CD4-positive, alpha-beta T cell treated with Interleukin-4 for 1 hour (primary cell): ENCODE data around the gene ITGBL1.
"Not testable (repeated sequence)": the region's sequence is repeated elsewhere in the genome, so short reads cannot be mapped to it uniquely, and the experiment has no call there.

Experiments
- DNase-seq, 2 donors: peaks; one replicate each; pipeline ENCODE4 v3.0.0-alpha.2; 2020 to 2022

Gene ITGBL1

DNA sequence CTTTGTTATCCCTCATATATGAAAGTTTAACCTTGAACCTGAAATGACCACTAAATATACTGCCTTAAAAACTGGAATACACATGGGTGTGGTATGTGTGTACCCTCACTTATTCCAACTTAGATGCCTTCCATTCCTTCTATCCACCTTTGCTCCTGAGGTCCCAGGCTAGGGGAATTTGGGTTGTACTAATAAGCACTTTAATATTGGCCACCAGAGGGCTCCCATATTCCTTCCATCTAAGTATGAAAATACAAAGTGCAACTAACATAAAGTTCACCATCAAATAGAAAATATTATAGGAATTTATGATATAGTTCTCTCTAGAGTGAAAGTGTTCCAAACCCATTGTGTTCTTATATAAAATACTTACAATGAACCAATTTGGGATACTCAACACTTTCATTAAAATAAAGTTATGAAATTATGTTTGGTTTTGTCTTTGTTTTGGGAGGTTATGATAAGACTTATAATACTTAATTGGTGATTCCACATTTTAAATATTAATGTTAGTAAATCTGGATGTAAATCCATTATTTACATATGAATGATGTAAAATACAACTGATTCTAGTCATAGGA lies 62.3 kb downstream of the ITGBL1 start:
- peak in 1 of 2 donors; percentile 54 for DNase-seq

DNA sequence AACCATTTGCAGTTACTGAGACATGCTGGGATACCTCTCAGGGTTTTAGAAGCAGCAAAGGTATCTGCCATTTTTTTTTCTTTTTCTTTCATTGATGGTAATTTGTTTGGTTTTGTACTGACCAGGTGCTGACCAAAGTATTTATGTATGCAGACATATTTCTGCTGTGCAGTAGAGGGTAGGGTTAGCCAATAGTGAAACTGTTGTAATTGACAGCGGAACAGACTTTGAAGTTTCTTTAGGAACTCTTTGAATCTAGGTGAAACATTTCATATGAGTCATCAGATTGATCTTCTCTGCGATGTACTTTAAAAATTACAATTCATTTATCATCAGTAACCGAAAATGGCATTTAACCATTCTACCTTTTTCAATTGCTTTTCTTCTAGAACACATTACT lies 63.0 kb downstream of the ITGBL1 start:
- DNase-seq: no peak

DNA sequence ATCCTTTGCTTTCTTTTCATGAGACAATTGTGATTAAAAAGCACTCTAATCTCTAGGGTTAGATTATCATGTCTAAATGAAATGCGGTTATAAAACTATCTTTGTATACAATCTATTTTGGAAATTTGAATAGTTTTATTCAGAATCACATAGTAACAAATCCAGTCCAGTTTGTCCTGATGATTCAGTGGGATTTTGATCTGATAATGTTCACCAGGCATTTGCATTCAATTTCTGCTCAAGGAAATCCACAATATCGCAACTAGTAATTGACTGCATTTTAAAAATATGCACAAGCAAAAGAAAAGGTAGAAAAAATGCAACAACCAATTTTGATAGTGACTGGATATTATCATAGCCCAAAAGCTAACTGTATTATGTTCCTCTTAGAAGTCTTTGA lies 63.8 kb downstream of the ITGBL1 start:
- no peak for DNase-seq

DNA sequence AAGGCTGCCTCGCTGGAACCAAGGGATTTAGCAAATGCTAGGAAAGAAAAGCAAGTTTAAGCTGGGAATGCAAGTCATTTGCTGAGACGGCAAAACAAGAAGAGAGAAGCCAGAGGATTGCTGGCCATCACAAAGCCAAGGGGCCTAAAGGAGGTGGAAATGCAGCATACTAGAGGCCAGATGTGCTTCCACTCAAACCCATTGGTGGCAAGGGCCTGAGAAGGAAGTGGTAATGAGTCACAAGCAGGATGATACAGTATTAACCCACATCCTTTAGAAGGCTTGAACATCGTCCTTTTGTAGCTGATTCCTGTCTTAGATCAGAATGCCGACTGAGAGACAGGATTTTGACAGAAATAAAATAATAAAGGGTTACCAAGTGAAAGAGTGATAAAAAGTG lies 68.2 kb downstream of the ITGBL1 start:
- DNase-seq: peak; percentile 11 to 56

DNA sequence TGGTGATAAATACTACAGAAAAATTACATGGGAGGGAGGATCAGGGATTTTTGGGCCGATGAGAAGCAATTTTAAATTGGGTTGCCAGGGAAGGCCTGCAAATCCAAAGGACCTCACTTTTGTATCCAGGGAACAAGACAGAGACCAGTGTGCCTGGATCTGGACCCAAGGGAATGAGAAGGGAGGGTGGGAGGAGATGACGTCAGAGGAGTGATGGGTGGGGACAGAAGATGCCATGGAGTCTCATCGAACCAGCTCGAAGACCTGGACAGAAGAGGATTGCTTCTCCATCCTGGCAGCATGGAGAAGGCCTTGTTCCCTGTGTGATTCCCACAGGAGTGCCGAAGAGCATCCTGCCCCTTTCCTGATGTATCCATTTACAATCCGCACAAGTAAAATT lies 68.9 kb downstream of the ITGBL1 start:
- DNase-seq: no peak

DNA sequence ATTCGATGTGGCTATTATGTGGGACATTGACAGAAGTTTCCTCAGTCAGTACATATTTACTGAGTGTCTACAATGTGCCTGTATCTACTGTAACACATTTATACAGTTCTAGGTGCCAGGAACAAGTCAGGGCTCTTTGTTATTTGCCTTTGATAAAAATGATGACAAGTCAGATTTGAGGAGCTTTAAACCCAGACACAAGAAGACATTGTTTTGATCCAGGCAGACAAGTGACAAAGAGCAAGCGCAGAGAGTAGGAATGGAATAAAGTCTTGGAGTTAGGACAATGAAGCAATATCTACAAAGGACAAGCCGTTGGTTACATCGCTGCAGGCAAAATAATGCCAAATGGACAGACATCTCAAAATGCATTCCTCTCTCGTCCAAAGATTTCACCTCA lies 70.1 kb downstream of the ITGBL1 start:
- DNase-seq: no peak

DNA sequence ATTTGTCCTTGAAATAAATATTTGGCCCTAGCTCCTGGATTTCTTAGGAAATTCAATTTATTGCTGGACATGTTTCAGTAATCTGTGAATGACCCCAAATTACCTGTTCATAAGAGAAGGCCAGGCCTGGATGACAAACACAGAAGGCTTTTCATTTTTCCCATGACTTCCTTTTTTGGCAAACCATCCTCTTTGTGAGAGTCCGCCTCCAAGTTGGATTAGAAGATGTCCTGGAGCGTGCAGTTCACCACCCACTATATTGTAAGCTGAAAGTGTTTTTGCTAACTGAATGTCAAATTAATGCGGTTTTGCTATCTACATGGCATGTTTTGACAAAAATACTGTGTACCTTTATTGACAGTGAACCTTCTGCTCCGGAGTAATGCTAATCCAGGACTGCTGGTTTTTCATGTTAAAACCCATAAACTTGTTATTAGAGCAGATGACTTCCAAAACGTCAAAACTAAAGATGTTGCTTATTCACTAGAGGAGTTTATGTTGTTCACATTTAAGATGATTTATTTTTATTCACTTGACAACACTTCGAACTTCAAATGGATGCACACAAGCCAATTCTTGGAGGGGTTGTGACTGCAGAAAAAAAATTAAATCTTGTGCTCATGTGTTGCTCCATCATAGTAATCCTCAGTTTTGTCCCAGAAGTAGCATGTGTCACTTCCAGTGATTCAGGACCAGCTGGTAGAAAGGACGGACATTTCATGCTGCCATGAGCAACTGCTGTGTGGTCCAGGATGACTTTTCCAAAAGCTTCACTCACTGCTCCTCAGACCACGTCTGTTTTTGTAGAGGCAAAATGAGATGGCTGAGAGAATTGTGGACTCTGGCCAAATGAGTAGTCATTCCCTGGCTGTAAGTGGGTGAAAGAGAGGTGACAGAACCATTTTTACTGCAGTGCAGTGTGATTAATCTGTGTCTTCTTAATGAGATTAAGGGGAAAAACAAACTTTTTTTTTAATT lies 71.0 kb downstream of the ITGBL1 start:
- no peak for DNase-seq

DNA sequence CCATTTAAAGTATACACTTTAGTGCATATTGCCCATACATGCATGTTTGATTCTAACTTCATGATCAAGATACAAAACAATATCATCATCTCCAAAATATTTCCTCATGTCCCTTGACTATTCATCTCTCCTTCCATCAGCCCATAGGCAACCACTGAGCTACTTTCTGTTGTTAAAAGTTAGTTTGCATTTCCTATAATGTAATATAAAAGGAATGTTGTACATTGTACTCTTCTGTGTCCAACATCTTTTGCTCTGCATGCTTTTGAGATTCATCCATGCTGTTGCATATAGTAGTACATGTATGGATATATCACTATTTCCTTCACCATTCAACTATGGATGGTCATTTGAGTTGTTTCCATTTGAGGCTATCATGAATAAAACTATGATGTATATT lies 74.7 kb downstream of the ITGBL1 start:
- no peak for DNase-seq

DNA sequence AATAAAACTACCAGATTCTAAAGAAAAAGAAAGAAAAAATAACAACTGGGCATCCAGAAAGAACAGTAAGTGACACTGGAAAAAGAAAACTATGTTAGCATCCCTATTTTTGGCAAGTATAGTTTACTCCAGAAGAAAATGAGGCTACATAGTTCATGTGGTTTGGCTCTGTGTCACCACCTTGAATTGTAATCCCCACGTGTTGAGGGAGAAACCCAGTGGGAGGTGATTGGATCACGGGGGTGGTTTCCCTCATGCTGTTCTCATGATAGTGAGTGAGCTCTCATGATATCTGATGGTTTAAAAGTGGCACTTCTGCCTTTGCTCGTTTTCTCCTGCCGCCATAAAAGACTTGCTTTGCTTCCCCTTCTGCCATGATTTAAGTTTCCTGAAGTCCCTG lies 76.9 kb downstream of the ITGBL1 start:
- no peak for DNase-seq

DNA sequence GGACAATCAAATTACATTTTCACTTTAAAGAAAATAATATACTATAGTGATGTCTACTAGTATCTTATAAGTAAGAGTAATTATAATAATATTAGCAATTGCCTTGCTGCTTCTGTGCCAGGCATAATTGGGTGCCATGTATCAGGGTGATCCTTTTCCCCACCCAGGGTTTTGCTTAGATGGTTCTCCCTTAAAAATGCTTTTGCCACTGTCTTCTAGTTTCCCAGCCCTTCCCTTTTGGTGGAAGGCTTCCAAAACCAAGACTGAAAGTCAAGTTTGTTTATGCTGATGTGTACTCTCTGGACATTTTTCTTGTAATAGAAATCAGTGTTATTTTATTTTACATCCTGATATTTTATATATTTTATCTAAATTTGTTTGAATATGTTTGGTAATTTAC lies 77.8 kb downstream of the ITGBL1 start:
- DNase-seq: no peak

DNA sequence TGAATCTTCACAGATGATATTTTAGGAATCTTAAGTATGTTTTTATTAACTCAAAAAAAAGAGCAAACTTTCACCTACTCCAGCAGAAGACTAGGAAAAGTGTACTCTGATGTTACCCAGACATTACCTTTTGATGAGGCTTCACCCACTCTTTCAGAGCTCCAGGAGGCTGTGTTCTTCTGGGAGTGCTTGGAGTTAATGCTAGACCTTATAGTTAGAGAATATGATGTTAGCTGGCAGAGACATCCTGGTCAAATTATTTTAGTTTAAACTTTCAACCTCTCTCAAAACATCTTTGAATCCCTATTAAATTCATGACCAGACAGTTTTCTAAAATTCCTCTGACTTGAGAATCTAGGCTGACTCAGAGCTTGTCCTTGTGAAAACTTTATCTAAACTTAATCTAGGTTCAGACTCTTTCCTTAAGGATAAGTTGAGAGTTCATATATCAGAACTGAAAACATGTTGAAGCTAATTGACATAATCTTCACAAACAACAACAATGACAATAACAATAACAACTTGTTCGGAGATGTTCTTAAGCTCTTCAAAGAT lies 82.8 kb downstream of the ITGBL1 start:
- no peak for DNase-seq

DNA sequence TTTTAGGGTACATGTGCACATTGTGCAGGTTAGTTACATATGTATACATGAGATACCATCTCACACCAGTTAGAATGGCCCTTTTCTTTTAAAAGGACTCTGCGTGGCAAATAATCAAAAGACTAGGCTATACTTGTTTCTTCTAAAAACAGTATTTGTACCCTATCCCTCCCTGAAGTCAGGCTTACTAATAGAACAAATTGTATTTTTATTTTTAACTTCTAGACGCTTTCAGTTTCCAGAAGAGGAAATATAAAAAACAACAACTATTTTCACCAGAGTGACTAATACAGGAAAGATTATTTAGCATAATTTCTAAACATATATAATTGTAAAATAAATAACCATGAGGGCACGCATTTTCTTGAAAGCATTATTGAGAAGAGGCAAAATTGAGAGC lies 83.6 kb downstream of the ITGBL1 start:
- DNase-seq: no peak

DNA sequence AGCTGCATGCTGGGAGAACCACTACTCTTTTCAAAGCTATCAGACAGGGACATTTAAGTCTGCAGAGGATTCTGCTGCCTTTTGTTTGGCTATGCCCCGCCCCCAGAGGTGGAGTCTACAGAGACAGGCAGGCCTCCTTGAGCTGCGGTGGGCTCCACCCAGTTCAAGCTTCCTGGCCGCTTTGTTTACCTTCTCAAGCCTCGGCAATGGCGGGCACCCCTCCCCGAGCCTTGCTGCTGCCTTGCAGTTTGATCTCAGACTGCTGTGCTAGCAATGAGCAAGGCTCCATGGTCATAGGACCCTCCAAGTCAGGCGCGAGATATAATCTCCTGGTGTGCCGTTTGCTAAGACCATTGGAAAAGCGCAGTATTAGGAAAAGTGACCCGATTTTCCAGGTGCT lies 92.1 kb downstream of the ITGBL1 start:
- DNase-seq: not testable (repeated sequence)

DNA sequence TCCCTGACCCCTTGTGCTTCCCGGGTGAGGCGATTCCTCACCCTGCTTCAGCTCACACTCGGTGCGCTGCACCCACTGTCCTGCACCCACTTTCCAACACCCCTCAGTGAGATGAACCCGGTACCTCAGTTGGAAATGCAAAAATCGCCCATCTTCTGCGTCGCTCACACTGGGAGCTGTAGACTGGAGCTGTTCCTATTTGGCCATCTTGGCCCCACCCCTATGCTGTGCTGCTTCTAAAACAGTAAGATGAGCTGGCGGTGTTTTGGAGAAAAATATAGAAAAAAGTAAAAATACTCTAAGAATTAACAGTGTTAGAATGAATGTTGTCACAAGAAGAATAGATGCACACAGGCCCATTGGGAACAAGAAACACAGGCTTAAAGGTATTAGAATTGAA lies 92.5 kb downstream of the ITGBL1 start:
- DNase-seq: no peak

DNA sequence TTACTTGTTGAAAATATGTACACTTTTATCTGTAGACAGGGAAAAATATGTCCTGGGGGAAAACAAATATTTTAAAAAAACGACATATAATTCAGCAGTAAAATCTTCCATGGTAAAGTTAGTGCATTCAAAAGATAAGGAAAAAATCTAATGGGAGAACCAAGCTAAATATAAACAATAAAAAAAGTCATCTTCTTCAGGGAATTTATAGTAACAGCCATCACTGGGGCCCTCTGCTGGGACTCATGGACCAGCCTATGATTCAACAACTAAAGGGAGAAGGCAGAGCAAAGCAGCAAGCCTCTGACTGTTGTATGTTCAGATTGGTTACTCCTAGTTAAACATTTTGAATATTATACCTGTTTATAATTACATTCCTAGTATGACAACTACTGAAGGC lies 93.0 kb downstream of the ITGBL1 start:
- no peak for DNase-seq

DNA sequence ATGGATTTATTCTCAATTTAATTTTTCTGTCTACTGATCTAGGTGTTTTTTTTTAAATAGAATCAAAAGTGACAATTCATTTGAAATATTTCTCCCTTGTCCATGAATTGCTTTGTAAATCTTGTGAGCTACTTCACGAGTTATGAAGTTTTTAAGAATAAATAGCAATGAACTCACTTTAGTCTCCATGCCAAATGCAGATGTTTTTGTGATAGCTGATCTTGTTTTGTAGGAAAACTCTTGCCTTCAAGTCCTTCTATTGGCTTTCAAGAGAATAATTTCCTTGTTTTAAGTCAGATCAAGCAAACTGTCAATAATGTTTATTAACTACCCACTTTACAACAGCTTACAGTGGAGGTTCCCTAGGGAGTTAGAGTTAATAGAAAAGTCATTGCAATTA lies 99.8 kb downstream of the ITGBL1 start:
- DNase-seq: no peak

DNA sequence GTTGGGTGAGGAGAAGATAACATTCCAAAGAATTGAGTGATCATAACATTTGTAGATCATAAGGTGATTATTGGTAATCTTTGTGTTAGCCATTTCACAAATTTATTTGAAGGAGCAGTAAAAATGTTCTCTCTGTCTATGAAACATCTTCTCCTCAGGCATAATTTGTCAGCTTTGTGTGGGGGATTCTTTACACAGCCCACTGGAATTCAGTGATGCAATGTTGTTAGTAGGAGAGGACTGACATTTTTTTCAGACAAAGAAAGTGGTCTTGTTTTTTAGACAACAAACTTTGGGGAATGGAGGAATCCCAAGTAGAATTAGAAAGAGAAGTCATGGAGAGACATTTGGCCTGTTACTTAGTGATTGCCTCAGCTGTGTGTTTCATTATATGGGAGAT lies 100.3 kb downstream of the ITGBL1 start:
- DNase-seq: no peak

DNA sequence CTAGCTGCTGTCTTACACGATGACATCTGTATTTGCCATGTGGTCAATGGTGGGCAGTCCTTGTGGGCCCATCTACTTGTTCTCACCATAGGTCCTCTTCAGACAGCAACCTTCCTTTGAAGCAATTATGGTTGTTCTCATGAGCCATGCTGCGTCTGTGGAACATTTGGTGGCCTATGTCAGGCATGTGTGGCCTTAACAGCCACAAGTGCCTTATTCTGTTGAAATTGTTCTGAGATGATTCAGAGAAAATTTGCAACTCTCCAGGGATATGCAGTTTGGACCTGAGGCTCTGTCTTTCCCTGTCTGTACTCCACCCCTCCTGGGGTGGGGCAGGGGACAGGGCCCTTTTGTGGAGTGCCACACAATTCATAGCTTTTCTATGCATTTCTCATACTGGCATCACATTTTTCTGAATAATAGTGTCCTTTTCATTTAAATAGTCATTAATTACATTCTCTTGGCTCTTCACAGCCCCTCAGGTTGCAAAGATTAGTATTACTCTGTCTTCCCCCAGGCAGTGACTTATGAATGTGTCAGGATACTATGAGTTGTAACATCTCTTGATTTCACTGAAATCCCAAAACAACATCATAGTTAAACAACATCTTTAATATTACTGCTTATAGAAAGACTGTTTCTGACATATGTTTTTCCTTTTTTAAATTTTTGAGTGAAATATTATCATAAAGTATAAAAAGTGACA lies 102.1 kb downstream of the ITGBL1 start:
- no peak for DNase-seq

DNA sequence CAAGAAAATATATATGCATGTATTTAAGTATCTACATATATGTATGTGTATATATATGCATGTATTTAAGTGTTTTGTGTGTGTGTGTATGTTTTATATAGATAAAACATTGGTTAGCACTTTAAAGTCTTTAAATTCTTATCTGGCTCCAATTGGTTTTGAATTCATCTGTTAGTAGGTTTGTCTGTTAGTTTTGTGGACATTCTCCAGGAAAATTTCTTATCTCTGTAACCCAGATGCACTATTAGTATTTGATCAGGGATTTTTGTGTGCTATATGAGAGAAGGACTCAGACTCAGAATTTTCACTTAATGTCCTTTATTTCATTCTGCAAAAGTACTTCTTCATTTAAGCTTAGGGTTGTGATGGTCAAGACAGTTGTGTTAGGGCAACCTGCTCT lies 103.1 kb downstream of the ITGBL1 start:
- DNase-seq: no peak

DNA sequence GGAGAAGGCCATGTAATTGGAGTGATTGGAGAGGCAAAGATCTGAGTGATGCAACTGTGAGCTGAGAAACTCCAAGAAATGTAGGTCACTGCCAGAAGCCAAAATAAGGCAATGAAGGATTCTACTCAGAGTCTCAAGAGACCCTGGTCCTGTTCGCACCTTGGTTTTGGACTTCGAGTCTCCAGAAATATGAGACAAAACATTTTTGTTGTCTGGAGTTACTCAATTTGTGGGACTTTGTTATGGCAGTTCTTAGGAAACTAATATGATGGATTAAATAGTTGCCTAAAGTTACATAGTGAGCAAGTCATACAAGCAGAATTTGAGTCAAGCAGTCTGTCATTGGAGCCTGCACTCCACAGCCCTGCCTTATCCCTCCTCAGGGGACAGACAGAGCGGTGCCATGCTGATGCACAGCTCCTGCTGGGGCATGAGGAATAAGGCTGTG lies 104.2 kb downstream of the ITGBL1 start:
- DNase-seq: no peak

DNA sequence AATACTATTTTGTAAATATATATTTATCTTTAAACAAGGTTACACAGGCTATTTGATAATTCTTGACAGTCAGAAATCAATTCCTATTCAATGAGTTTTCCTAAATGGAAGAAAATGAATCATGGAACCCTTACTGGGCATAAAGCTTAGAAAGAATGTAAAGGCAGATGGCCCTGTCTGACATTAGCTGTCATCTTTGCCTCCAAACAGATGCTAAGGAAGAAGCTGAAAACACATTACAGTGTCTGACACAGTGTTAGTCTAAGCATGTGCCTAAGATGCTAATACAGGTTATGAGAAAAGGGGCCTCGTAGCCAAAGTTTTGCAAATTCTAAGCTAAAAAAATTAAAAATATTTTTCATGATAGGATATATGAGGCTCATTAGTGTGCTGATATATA lies 112.8 kb downstream of the ITGBL1 start:
- DNase-seq: no peak

DNA sequence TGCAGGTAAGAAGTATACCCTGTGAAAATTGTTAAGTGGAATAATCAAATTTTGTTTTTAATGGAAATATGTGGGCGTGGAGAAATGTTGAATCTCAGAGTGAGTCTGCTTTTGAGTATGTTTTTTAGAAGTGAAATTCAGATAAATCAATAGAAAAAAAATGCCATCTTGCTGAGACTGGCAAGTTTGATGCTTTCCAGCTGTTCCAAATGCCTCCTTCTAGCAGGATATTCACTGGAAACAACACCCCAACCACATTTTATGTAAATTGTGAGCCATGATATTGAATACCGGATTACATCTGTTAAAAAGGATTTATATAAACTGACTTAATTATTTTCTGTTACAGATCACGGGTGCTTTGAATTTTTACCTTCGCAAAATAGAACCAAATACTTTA lies 115.4 kb downstream of the ITGBL1 start:
- no peak for DNase-seq

DNA sequence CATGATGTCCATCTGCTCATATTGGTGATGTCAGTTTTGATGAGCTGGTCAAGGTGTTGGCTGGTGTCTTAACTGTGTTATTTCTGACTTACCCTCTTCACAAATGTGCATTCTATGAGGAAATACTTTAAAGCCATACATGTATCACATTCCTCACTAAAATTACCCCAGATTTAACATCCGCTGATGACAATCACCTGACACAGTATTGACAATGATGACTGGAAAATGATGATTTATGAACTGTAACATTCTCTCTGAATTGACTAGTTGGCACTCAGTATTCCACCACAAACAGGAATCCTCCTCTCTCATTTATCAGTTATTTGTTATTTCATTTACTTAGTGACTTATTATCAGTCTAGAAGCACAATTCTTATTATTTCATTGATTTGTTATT lies 117.3 kb downstream of the ITGBL1 start:
- no peak for DNase-seq

DNA sequence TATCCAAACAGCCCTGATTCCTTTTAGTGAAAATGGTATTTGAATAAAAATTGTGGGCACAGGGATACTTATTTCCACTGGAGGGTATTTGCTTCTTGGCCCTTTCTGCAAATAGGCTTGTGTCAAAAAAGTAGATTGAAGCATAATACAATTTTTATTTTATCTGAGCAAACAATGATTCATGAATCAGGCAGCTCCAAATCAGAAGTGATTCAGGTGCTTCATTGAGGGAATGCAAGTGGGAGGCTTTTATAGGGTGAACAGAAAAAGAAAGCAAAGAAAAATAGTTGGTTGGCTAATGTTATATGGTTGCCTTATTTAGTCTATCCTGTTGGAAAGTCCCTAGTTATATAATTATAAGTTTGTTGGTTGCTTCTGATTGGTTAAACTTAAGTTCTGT lies 117.9 kb downstream of the ITGBL1 start:
- no peak for DNase-seq
